ENCODE measurements around the gene C9orf152. TPM values are rescaled to one million over a fixed set of nuclear protein-coding genes. Genes with fewer than 3 reads are reported as not detected.

Gene C9orf152
- polyA plus RNA-seq, 1 of the 3 experiments (the other 2 are of a cell fraction) = not detected

GRCh38 chr9:110188991-110189390, 19.0 kb downstream of the C9orf152 start (continued):
- TF ChIP-seq PBX3 (IDR thresholded peaks at IDR 0.05) = no peak
- TF ChIP-seq YY1 (IDR thresholded peaks at IDR 0.05; ENCODE audit: low read depth) = no peak
- TF ChIP-seq FOXJ3 (CRISPR knock-in tag; IDR thresholded peaks at IDR 0.05) = no peak
- no peak for TF ChIP-seq ZBTB33 (IDR thresholded peaks at IDR 0.05; ENCODE audit: borderline replicate concordance, low read depth)

DNA sequence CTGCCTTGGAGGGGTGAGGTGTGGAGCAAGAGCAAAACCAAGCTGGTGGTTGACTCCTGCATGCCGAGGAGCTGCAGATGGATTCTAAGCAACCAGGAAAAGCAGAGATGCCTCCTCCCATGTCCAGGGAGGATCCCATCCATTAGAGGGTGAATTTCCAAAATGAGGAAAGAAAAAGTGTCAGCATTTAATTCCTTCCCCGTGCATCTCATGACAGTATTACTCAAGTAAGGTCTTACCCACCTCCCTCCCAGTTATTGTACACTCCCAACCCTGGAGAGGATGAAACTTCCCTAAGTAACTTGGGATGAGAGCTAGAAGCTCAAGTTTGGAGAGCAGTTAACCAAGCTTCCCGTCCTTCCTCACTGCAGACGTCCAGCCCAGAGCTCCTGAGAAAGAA, 19.9 kb downstream of the C9orf152 start:
- no peaks in the 10 kb centered on the region for H3K9me3 ChIP-seq
- no peak for TF ChIP-seq TAF1 (IDR thresholded peaks at IDR 0.05; ENCODE audit: borderline replicate concordance, low read depth, low read length)
- no peak for TF ChIP-seq IRF3 (IDR thresholded peaks at IDR 0.05; ENCODE audit: low read depth, low read length)
- TF ChIP-seq YY1 (IDR thresholded peaks at IDR 0.05; ENCODE audit: low read depth) = no peak
- TF ChIP-seq, protein P1, sequence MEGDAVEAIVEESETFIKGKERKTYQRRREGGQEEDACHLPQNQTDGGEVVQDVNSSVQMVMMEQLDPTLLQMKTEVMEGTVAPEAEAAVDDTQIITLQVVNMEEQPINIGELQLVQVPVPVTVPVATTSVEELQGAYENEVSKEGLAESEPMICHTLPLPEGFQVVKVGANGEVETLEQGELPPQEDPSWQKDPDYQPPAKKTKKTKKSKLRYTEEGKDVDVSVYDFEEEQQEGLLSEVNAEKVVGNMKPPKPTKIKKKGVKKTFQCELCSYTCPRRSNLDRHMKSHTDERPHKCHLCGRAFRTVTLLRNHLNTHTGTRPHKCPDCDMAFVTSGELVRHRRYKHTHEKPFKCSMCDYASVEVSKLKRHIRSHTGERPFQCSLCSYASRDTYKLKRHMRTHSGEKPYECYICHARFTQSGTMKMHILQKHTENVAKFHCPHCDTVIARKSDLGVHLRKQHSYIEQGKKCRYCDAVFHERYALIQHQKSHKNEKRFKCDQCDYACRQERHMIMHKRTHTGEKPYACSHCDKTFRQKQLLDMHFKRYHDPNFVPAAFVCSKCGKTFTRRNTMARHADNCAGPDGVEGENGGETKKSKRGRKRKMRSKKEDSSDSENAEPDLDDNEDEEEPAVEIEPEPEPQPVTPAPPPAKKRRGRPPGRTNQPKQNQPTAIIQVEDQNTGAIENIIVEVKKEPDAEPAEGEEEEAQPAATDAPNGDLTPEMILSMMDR (IDR thresholded peaks at IDR 0.05) = no peak
- no peak for TF ChIP-seq PBX3 (IDR thresholded peaks at IDR 0.05)
- TF ChIP-seq CHD2 (IDR thresholded peaks at IDR 0.05; ENCODE audit: low read length, partially characterized antibody) = no peak
- TF ChIP-seq MEF2A (IDR thresholded peaks at IDR 0.05; ENCODE audit: borderline replicate concordance, low read depth) = no peak
- no peak for TF ChIP-seq EZH2phosphoT487 (IDR thresholded peaks at IDR 0.05; ENCODE audit: borderline replicate concordance, low read depth)
- no peak for TF ChIP-seq GABPA (IDR thresholded peaks at IDR 0.05; ENCODE audit: low read depth)
- no peak for TF ChIP-seq RAD21 (IDR thresholded peaks at IDR 0.05; ENCODE audit: low read length)
- TF ChIP-seq USF2 (IDR thresholded peaks at IDR 0.05; ENCODE audit: borderline replicate concordance, low read depth, low read length) = no peak
- TF ChIP-seq EP300 (IDR thresholded peaks at IDR 0.05; ENCODE audit: borderline replicate concordance in 1 of 2, low read depth in 1 of 2, low read length in 1 of 2) = no peak
- no peak for TF ChIP-seq USF1 (IDR thresholded peaks at IDR 0.05; ENCODE audit: borderline replicate concordance, low read depth)
- no peak for TF ChIP-seq FOXM1 (IDR thresholded peaks at IDR 0.05; ENCODE audit: low read depth)
- TF ChIP-seq FOSL2 (IDR thresholded peaks at IDR 0.05; ENCODE audit: borderline replicate concordance, low read depth) = no peak
- TF ChIP-seq POLR2AphosphoS5 (IDR thresholded peaks at IDR 0.05; ENCODE audit: low read depth, low read length) = no peak
- TF ChIP-seq FOXJ3 (CRISPR knock-in tag; IDR thresholded peaks at IDR 0.05) = no peak
- no peak for TF ChIP-seq NRF1 (IDR thresholded peaks at IDR 0.05; ENCODE audit: low read depth, low read length)
- TF ChIP-seq GATA2 (CRISPR knock-in tag; IDR thresholded peaks at IDR 0.05) = no peak

More for the DNA sequence above, 19.9 kb downstream of the C9orf152 start:
- H3F3A ChIP-seq (replicated peaks; ENCODE audit: insufficient read depth) = no peaks in the 10 kb centered on the region
- no peak for DNase-seq
- H3K9ac ChIP-seq = no peak overlapping the region
- H3K4me1 ChIP-seq (ENCODE audit: control insufficient read depth in 1 of 2, insufficient read depth in 2 of 2, low read depth in 1 of 2, low read length in 1 of 2) = no peaks in the 10 kb centered on the region
- POLR2A ChIA-PET = no interaction called here
- H3K27ac ChIP-seq (ENCODE audit: low read depth in 2 of 2, low read length in 1 of 2) = no peak overlapping the region
- CTCF ChIA-PET = interaction anchor here (1.0 to 2.2 kb wide), 6 partner anchors 26 to 435 kb away, joined by 3 to 10 read pairs (median 4); no protein-coding TSS in a partner anchor
- no peaks in the 10 kb centered on the region for H3K9me2 ChIP-seq
- H3K27me3 ChIP-seq (ENCODE audit: insufficient read depth) = no peaks in the 10 kb centered on the region
- H2AFZ ChIP-seq (ENCODE audit: low read depth) = no peak overlapping the region
- WGBS (ENCODE audit: low lambda C conversion rate) = 56% methylated on average over 4 of the region's 4 CpGs
- H3K4me3 ChIP-seq (ENCODE audit: low read depth in 2 of 2, low read length in 1 of 2) = no peak overlapping the region
- H3K36me3 ChIP-seq (replicated peaks in 1 of 2; ENCODE audit: control insufficient read depth in 1 of 2, insufficient read depth in 2 of 2, low read length in 1 of 2) = no peaks in the 10 kb centered on the region
- H4K20me1 ChIP-seq (ENCODE audit: insufficient read depth) = no peaks in the 10 kb centered on the region
- no peaks in the 10 kb centered on the region for H3K79me2 ChIP-seq (ENCODE audit: insufficient read depth)
- H3K4me2 ChIP-seq = no peak overlapping the region
